22Rv1 (cell line): ENCODE measurements around the gene ENTR1.

Experiments used
- H3K27ac ChIP-seq: fragments of 450-650 bp; 2 replicates; pipeline ENCODE4 v1.5.1; 2017
- CTCF ChIP-seq: fragments of 450-650 bp; IDR thresholded peaks from 2 replicates; pipeline ENCODE4 v1.5.1; 2017; ENCODE audit warnings: mild to moderate bottlenecking
- ZFX ChIP-seq: fragments of 450-650 bp; IDR thresholded peaks from 2 replicates; pipeline ENCODE4 v1.6.1; 2017; ENCODE audit warnings: antibody characterized with exemption, borderline replicate concordance

Gene ENTR1

GRCh38 chr9:136424750-136425362 lies 14.4 kb upstream of the ENTR1 start:
- TF ChIP-seq CTCF (no peak), ZFX (no peak)
- H3K27ac ChIP-seq: no peak overlapping the region

GRCh38 chr9:136423432-136424146 lies 13.2 kb upstream of the ENTR1 start:
- no peak for TF ChIP-seq ZFX
- no peak for TF ChIP-seq CTCF
- H3K27ac ChIP-seq: no peak overlapping the region

- TF ChIP-seq ZFX: no peak
- TF ChIP-seq CTCF: no peak
- no peak overlapping the region for H3K27ac ChIP-seq
These were observed 12.5 kb upstream of the ENTR1 start for GRCh38 chr9:136422876-136423275.

GRCh38 chr9:136421791-136422190 lies 11.4 kb upstream of the ENTR1 start:
- TF ChIP-seq CTCF: no peak
- TF ChIP-seq ZFX: no peak
- no peak overlapping the region for H3K27ac ChIP-seq

GRCh38 chr9:136419092-136419420 lies 8.6 kb upstream of the ENTR1 start:
- TF ChIP-seq CTCF: no peak
- TF ChIP-seq ZFX: no peak
- H3K27ac ChIP-seq: no peak overlapping the region

GRCh38 chr9:136418182-136419091 lies 8.0 kb upstream of the ENTR1 start:
- no peak overlapping the region for H3K27ac ChIP-seq
- no peak for TF ChIP-seq CTCF
- TF ChIP-seq ZFX: no peak

GRCh38 chr9:136416914-136417313 lies 6.5 kb upstream of the ENTR1 start:
- H3K27ac ChIP-seq: no peak overlapping the region
- TF ChIP-seq ZFX: no peak
- TF ChIP-seq CTCF: no peak
